ENCODE data around the gene CERS3.

DNA sequence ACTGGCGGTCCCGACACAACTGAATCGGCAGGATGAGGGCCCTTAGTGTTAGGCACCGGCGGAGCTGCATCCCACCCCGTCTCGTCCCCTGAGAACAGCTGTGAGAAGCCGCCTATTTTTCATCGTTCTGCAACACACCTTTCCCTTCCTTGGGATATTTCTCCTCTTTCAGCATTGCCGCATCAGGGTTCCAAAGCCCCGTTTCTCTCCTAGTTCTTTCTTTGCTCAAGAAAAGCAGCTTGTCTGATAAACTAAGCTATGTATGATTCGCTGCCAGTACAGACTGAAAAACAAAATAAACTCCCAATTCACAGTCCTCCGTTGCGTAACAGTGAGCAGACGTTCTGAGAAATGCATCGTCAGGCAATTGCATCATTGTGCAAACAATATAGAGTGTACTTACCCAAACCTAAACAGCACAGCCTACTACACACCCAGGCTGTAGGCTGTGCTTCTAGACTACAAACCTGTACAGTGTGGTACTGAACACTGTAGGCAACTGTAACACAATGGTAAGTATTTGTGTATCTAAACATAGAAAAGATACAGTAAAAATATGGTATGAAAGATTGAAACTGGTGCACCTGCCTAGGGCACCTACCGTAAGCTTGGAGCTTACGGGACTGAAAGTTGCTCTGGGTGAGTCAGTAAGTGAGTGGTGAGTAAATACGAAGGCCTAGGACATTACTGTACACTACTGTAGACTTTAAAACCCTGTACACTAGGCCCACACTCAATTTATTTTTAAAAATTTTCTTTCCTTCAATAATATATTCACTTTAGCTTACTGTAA is 178.1 kb downstream of the CERS3 start:
- TF ChIP-seq ZNF70 (CRISPR knock-in tag; IDR thresholded peaks at IDR 0.05): no peak
- TF ChIP-seq ZNF8 (CRISPR knock-in tag; IDR thresholded peaks at IDR 0.05): no peak
- TF ChIP-seq, protein P1, sequence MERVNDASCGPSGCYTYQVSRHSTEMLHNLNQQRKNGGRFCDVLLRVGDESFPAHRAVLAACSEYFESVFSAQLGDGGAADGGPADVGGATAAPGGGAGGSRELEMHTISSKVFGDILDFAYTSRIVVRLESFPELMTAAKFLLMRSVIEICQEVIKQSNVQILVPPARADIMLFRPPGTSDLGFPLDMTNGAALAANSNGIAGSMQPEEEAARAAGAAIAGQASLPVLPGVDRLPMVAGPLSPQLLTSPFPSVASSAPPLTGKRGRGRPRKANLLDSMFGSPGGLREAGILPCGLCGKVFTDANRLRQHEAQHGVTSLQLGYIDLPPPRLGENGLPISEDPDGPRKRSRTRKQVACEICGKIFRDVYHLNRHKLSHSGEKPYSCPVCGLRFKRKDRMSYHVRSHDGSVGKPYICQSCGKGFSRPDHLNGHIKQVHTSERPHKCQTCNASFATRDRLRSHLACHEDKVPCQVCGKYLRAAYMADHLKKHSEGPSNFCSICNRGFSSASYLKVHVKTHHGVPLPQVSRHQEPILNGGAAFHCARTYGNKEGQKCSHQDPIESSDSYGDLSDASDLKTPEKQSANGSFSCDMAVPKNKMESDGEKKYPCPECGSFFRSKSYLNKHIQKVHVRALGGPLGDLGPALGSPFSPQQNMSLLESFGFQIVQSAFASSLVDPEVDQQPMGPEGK (CRISPR knock-in tag; IDR thresholded peaks at IDR 0.05; ENCODE audit: borderline replicate concordance): no peak
- no peak for TF ChIP-seq RARB (CRISPR knock-in tag; IDR thresholded peaks at IDR 0.05)
